ENCODE data around the gene PTPRO.
A peak's percentile ranks its signal among the peaks of the same experiment; 100 is the strongest.

The PTPRO gene

DNA sequence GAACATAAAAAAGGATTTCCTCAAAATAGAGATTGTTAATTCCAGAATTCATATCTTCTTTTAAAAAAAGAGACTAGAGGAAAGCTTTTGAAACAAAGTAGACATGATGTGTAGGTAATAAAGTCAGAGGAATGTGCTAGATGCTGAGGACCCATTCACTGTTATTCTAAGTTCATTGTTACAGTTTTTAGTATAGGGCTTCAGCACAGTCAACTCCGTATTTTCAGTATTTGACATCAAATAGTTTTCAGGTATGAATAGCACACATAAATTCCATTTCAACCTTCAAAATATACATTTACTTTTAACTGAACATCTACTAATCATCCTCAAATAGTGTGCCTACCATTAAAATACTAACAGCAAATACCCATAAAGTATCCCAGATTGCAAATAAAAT lies 239.1 kb downstream of the PTPRO start:
- Histone ChIP-seq H3K9me3 (no peaks in the 10 kb centered on the region), H3K4me1 (peaks cover 0 to 52% (median 13%) of the 10 kb centered on the region in 4 donors), H3K27ac (no peak overlapping the region), H3K4me3 (no peak overlapping the region), H3K27me3 (no peaks in the 10 kb centered on the region), H3K36me3 (no peaks in the 10 kb centered on the region)
- TF ChIP-seq, protein P1, sequence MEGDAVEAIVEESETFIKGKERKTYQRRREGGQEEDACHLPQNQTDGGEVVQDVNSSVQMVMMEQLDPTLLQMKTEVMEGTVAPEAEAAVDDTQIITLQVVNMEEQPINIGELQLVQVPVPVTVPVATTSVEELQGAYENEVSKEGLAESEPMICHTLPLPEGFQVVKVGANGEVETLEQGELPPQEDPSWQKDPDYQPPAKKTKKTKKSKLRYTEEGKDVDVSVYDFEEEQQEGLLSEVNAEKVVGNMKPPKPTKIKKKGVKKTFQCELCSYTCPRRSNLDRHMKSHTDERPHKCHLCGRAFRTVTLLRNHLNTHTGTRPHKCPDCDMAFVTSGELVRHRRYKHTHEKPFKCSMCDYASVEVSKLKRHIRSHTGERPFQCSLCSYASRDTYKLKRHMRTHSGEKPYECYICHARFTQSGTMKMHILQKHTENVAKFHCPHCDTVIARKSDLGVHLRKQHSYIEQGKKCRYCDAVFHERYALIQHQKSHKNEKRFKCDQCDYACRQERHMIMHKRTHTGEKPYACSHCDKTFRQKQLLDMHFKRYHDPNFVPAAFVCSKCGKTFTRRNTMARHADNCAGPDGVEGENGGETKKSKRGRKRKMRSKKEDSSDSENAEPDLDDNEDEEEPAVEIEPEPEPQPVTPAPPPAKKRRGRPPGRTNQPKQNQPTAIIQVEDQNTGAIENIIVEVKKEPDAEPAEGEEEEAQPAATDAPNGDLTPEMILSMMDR (IDR thresholded peaks at IDR 0.05) = no peak
- intact Hi-C loops (cut with DNase I; ENCODE audit: low total_unique reads) = no loop called here
- DNase-seq = no peak

DNA sequence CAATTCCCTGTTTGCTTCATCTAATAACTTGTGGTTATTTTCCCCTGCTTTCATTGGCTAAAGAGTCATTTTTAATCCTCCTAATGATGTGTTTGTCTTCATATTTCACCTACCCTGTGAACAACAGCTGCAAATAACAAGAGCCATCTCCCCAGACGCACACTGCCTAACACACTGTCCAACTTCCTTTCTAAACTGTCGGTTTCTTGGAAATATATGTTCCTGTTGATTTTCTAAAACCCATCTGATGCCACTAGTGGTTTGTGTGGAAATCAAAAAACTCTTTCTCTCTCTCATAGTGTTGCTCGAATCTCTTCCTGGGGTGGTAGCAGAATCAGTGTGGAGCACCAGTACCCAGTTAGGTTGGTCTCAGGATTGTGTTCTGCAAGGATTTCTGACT lies 240.0 kb downstream of the PTPRO start:
- intact Hi-C loops (cut with DNase I; ENCODE audit: low total_unique reads) = no loop called here
- no peak for DNase-seq
- peaks cover 0 to 44% (median 6%) of the 10 kb centered on the region in 4 donors for H3K4me1 ChIP-seq
- no peaks in the 10 kb centered on the region for H3K9me3 ChIP-seq
- no peaks in the 10 kb centered on the region for H3K27me3 ChIP-seq
- no peaks in the 10 kb centered on the region for H3K36me3 ChIP-seq
- H3K4me3 ChIP-seq = no peak overlapping the region
- no peak overlapping the region for H3K27ac ChIP-seq
- TF ChIP-seq, protein P1 (IDR thresholded peaks at IDR 0.05) = no peak

DNA sequence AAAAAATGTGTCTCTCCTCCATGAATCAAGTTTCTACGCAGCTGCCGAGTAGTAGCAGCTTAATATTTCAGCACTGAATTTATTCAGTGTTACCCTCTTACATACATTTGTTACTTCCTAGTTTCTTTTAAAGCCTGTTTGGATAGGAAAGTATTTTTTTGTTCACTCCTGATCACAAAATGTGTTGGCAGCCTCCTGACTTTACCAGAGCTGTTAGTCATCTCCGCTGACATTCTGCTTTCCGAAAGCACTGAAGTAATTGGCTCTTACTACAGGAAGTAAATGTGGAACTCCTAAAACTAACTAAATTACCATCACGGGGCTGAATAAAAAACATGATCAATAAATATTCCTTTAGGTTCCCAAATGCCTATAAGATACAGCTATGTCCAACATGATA lies 241.4 kb downstream of the PTPRO start:
- DNase-seq = peak in 1 of 2 donors; percentile 29
- Histone ChIP-seq H3K4me1 (peaks cover 0 to 32% (median 5%) of the 10 kb centered on the region in 4 donors), H3K27ac (peak overlapping the region; percentile 46 to 48), H3K27me3 (no peaks in the 10 kb centered on the region), H3K4me3 (peak overlapping the region; percentile 24 to 29), H3K36me3 (no peaks in the 10 kb centered on the region), H3K9me3 (no peaks in the 10 kb centered on the region)
- intact Hi-C loops (cut with DNase I; ENCODE audit: low total_unique reads) = no loop called here
- TF ChIP-seq, protein P1 (IDR thresholded peaks at IDR 0.05) = no peak

DNA sequence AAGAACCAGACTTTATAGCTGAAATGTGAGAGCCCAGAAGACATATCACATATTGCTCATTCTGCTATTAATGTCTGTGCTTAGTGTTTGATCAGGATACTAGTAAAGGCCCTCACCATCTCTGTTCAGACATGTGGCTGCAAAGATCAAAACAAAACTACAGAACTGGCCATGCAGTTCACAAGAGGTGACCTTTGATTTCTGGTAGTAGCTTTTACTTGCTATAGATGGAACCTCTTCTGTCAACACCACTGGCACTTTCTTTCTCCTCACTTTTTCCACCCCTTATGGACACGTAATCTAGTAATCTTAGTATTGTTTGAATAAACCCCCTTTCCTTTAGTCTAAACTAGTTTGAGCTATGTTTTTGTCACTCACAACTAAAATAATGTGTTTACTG lies 252.0 kb downstream of the PTPRO start:
- no peaks in the 10 kb centered on the region for H3K4me1 ChIP-seq
- DNase-seq = no peak
- TF ChIP-seq, protein P1 (IDR thresholded peaks at IDR 0.05) = no peak
- H3K9me3 ChIP-seq = no peaks in the 10 kb centered on the region
- H3K36me3 ChIP-seq = no peaks in the 10 kb centered on the region
- H3K27me3 ChIP-seq = no peaks in the 10 kb centered on the region
- H3K27ac ChIP-seq = no peak overlapping the region
- intact Hi-C loops (cut with DNase I; ENCODE audit: low total_unique reads) = no loop called here
- H3K4me3 ChIP-seq = no peak overlapping the region

DNA sequence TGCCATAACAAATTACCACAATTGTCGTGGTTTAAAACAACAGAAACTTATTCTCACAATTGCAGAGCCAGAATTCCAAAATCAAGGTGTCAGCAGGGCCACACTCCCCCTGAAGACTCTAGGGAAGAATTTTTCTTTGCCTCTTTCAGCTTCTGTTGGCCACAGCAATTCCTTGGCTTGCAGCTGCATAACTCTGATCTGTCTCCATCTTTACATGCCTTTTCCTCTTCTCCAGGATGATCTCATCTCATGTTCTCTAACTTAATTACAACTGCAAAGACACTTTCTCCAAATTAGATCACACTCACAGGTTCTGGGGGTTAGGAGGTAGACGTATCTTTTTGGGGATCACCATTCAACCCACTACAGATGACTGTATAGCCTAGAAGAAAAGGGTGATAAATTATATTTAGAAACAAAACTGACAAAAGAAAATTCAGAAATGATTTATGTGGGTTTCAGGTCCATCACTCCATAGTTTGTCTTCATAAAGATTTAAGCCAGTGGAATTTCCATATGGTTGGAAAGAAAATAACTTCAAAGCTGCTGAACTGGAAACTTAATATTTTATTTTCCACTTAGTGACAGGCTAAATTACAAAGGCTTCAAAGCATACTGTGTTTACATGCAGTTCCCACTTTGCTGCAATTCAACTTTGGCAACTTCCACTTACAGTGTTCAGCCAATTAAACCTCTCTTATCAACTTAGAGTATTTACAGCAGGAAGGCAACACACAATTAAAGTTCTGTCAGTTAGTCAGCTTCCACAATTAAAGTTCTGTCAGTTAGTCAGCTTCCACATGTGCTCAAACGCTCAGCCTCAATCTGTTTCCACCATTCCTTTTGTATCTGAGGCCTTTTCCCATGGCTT lies 253.6 kb downstream of the PTPRO start:
- no peak overlapping the region for H3K27ac ChIP-seq
- TF ChIP-seq, protein P1 (IDR thresholded peaks at IDR 0.05) = no peak
- H3K27me3 ChIP-seq = no peaks in the 10 kb centered on the region
- DNase-seq = no peak
- intact Hi-C loops (cut with DNase I; ENCODE audit: low total_unique reads) = no loop called here
- H3K36me3 ChIP-seq = no peaks in the 10 kb centered on the region
- H3K4me3 ChIP-seq = no peak overlapping the region
- H3K4me1 ChIP-seq = no peaks in the 10 kb centered on the region
- H3K9me3 ChIP-seq = no peaks in the 10 kb centered on the region
